IPS-18a (cell line): ENCODE results near the gene PAX7.

Experiments
- H3K27ac ChIP-seq: one replicate; pipeline ENCODE4 v1.5.1; 2013; ENCODE audit warnings: low read length
- H3K27me3 ChIP-seq: one replicate; pipeline ENCODE4 v1.6.1; 2013; ENCODE audit warnings: mild to moderate bottlenecking, low read length; ENCODE audit not compliant: control insufficient read depth, insufficient read depth
- H3K36me3 ChIP-seq: one replicate; pipeline ENCODE4 v1.6.1; 2013; ENCODE audit warnings: low read depth, low read length; ENCODE audit not compliant: control insufficient read depth
- H3K4me1 ChIP-seq: one replicate; pipeline ENCODE4 v1.6.1; 2013; ENCODE audit warnings: low read depth, low read length; ENCODE audit not compliant: control insufficient read depth
- H3K4me3 ChIP-seq: one replicate; pipeline ENCODE4 v1.5.1; 2013; ENCODE audit warnings: low read length
- H3K9ac ChIP-seq: one replicate; pipeline ENCODE4 v1.6.1; 2013; ENCODE audit warnings: mild to moderate bottlenecking, low read length, moderate library complexity
- H3K9me3 ChIP-seq: one replicate; pipeline ENCODE4 v1.6.1; 2013; ENCODE audit warnings: low read depth, low read length; ENCODE audit not compliant: control insufficient read depth

Gene PAX7

DNA sequence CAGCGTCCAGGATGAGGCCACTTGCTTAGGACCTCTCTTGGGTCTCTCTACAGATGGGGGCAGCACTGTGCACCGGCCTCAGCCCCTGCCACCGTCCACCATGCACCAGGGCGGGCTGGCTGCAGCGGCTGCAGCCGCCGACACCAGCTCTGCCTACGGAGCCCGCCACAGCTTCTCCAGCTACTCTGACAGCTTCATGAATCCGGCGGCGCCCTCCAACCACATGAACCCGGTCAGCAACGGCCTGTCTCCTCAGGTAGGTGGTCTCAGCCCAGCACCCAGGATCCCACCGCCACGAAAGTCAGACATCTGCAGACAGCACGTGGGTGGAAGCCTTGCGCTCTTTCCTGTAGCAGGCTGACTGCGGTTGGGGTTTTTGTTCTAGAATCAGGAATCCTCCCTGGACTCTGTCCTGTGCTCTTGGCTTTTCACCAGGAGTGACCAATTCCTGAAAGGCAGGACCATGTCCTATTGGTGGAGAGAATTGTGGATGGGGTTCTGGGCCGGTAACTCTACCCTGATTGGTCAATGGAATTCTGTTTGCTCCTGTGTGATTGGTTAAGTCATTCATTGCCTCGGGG lies 72.5 kb downstream of the PAX7 start:
- Histone ChIP-seq H3K9ac (no peak overlapping the region), H3K27ac (no peak overlapping the region), H3K36me3 (no peaks in the 10 kb centered on the region), H3K4me1 (no peaks in the 10 kb centered on the region), H3K27me3 (peaks cover 11% of the 10 kb centered on the region), H3K9me3 (no peaks in the 10 kb centered on the region), H3K4me3 (peak overlapping the region; percentile 1)

GRCh38 chr1:18705811-18706210 lies 75.2 kb downstream of the PAX7 start:
- H3K27ac ChIP-seq: no peak overlapping the region
- H3K9ac ChIP-seq: no peak overlapping the region
- no peaks in the 10 kb centered on the region for H3K36me3 ChIP-seq
- no peaks in the 10 kb centered on the region for H3K9me3 ChIP-seq
- no peak overlapping the region for H3K4me3 ChIP-seq
- H3K27me3 ChIP-seq: peaks cover 15% of the 10 kb centered on the region
- no peaks in the 10 kb centered on the region for H3K4me1 ChIP-seq

DNA sequence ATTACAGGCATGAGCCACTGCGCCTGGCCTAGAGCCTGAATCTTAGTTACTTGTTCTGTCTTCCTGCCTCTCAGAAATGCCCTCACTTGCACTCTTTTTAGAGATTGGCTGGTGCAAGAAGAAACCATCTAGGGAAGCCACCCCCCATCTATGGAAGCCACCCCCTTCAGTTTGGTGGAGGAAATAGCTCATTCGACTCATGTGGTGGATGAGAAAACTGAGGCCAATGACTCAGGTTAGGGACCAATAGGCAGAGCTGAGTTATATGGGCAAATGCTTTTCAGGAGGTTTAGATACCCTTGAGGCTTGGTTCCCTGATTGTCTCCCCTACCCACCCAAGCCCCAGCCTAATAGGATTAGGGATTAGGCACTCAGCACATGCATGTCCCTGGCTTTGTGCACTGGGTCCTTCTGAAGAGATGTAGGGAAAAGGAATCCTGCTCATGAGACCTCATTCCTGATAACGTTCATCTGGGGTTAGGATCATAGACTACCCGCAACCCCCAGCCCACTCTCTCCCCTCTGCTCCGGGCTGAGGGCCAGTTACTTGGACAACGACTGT lies 77.1 kb downstream of the PAX7 start:
- Histone ChIP-seq H3K9me3 (no peaks in the 10 kb centered on the region), H3K4me1 (no peaks in the 10 kb centered on the region), H3K27ac (no peak overlapping the region), H3K4me3 (no peak overlapping the region), H3K27me3 (peaks cover 15% of the 10 kb centered on the region), H3K9ac (no peak overlapping the region), H3K36me3 (no peaks in the 10 kb centered on the region)

DNA sequence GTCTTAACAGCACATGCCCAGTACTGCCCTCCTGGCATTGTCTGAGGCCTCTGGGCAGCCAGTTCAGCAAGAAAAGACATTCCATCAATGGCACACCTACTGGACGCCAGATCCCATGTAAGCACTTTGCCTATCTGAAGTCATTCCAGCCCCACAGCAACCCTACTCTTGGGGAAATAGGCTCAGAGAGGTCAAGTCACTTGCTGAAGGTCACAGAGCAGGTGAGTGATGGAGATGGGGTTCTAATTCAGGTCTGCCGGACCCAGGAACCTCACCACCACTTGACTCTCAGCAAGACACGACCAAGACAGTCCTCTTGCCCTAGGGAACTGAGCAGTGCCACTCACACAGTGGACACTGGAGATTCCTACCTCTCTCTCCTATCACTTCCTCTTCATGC lies 79.4 kb downstream of the PAX7 start:
- Histone ChIP-seq H3K9me3 (no peaks in the 10 kb centered on the region), H3K36me3 (no peaks in the 10 kb centered on the region), H3K27ac (no peak overlapping the region), H3K4me3 (no peak overlapping the region), H3K4me1 (no peaks in the 10 kb centered on the region), H3K9ac (no peak overlapping the region), H3K27me3 (peaks cover 9% of the 10 kb centered on the region)

DNA sequence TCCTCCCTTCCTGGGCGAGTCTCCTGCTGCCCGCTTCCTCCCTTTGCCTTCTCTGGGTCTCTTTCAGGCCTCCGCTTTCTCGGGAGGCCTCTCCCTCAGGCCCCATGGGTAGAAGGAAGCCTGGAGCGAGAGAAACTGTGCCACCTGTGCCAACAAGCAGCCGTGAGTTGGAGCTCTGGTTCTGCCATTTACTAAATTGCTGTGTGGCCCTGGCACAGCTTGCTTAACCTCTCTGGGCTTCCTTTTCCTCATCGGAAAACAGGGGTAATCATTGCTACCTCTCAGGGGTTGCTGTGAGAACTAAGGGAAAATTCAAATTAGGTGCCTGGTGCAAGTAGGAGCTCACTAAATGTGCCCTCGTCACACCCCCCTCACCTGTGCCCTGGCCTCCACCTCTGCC lies 80.4 kb downstream of the PAX7 start:
- Histone ChIP-seq H3K4me3 (no peak overlapping the region), H3K4me1 (no peaks in the 10 kb centered on the region), H3K9me3 (no peaks in the 10 kb centered on the region), H3K27me3 (peaks cover 19% of the 10 kb centered on the region), H3K9ac (no peak overlapping the region), H3K36me3 (no peaks in the 10 kb centered on the region), H3K27ac (no peak overlapping the region)

- H3K27me3 ChIP-seq: peaks cover 26% of the 10 kb centered on the region
- H3K9ac ChIP-seq: no peak overlapping the region
- H3K4me1 ChIP-seq: no peaks in the 10 kb centered on the region
These were observed 81.0 kb downstream of the PAX7 start for GRCh38 chr1:18711536-18712251.

GRCh38 chr1:18712252-18712600 lies 81.6 kb downstream of the PAX7 start:
- H3K9ac ChIP-seq: no peak overlapping the region
- H3K4me1 ChIP-seq: no peaks in the 10 kb centered on the region
- no peaks in the 10 kb centered on the region for H3K36me3 ChIP-seq
- no peak overlapping the region for H3K27ac ChIP-seq
- peaks cover 31% of the 10 kb centered on the region for H3K27me3 ChIP-seq
- H3K9me3 ChIP-seq: no peaks in the 10 kb centered on the region
- no peak overlapping the region for H3K4me3 ChIP-seq

More at GRCh38 chr1:18711536-18712251, 81.0 kb downstream of the PAX7 start:
- Histone ChIP-seq H3K36me3 (no peaks in the 10 kb centered on the region), H3K27ac (no peak overlapping the region), H3K4me3 (no peak overlapping the region), H3K9me3 (no peaks in the 10 kb centered on the region)

DNA sequence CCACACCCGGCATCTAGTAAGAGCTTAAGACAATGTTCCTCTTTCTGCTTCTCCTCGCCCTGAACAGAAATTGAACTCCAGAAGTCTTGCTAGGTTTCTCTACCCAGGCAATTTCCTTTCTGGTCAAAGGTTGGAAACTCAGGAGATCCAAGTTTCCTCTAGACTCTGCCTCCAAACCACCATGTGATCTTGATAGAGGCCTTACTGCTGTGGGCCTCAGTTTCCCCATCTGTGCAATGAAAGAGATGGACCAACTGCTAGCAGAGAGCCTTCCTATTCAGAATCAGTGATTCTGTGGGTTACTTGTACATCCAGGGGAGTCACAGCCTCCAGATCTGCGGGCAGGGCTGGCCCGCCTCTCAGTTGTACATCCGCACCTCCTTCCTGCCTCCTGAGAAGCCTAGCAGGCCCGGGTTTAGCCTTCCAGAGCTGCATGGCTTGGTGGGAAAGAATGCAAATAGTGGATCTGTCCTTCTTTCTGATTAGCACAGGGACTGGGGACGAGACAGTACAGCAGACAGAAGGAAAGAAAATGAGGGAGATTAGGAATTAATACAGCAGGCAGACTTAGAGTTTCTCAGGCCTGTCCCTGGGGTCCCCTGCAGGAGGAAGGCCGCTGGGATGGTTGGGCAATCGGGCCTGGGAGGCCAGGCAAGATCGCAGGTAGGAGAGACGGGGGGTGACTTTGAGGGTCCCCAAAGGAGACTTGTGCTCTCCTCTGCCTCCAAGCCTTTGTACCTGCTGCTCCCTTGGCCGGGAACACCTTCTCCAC lies 83.9 kb downstream of the PAX7 start:
- no peak overlapping the region for H3K9ac ChIP-seq
- H3K4me1 ChIP-seq: no peaks in the 10 kb centered on the region
- peaks cover 52% of the 10 kb centered on the region for H3K27me3 ChIP-seq
- H3K36me3 ChIP-seq: no peaks in the 10 kb centered on the region
- H3K4me3 ChIP-seq: no peak overlapping the region
- no peak overlapping the region for H3K27ac ChIP-seq
- no peaks in the 10 kb centered on the region for H3K9me3 ChIP-seq

GRCh38 chr1:18716112-18716784 lies 85.6 kb downstream of the PAX7 start:
- no peaks in the 10 kb centered on the region for H3K4me1 ChIP-seq

GRCh38 chr1:18716785-18717678 lies 86.4 kb downstream of the PAX7 start:
- Histone ChIP-seq H3K27me3 (peaks cover 51% of the 10 kb centered on the region), H3K4me1 (no peaks in the 10 kb centered on the region), H3K4me3 (peak overlapping the region; percentile 46)

More at GRCh38 chr1:18716112-18716784, 85.6 kb downstream of the PAX7 start:
- no peak overlapping the region for H3K9ac ChIP-seq
- peak overlapping the region; percentile 46 for H3K4me3 ChIP-seq
- peaks cover 51% of the 10 kb centered on the region for H3K27me3 ChIP-seq
- H3K27ac ChIP-seq: no peak overlapping the region
- H3K9me3 ChIP-seq: no peaks in the 10 kb centered on the region
- no peaks in the 10 kb centered on the region for H3K36me3 ChIP-seq

More at GRCh38 chr1:18716785-18717678, 86.4 kb downstream of the PAX7 start:
- Histone ChIP-seq H3K9me3 (no peaks in the 10 kb centered on the region), H3K36me3 (no peaks in the 10 kb centered on the region), H3K27ac (no peak overlapping the region), H3K9ac (no peak overlapping the region)
